Measurements from ENCODE around the gene PARD3B.
"Not testable (repeated sequence)": the region's sequence is repeated elsewhere in the genome, so short reads cannot be mapped to it uniquely, and the experiment has no call there.

The PARD3B gene

GRCh38 chr2:205217004-205217403 lies 671.7 kb downstream of the PARD3B start:
- in situ Hi-C loops (cut with MboI; ENCODE audit: low sequenced_read_pairs): no loop called here
- no peaks in the 10 kb centered on the region for H3K9me3 ChIP-seq
- DNase-seq (ENCODE audit: low spot score in 2 of 2): no peak
- no peak overlapping the region for H3K4me3 ChIP-seq
- H3K27me3 ChIP-seq (ENCODE audit: low read depth): peaks cover 11% of the 10 kb centered on the region
- H3K4me1 ChIP-seq: peaks cover 3% of the 10 kb centered on the region; the same call in 1 of the 2 replicates
- no peaks in the 10 kb centered on the region for H3K36me3 ChIP-seq (replicated peaks)

- no peak overlapping the region for H3K4me3 ChIP-seq
- H3K36me3 ChIP-seq (replicated peaks): no peaks in the 10 kb centered on the region
- no peaks in the 10 kb centered on the region for H3K9me3 ChIP-seq
- DNase-seq (ENCODE audit: low spot score in 2 of 2): no peak
- in situ Hi-C loops (cut with MboI; ENCODE audit: low sequenced_read_pairs): no loop called here
- peaks cover 2% of the 10 kb centered on the region; the same call in 1 of the 2 replicates for H3K27me3 ChIP-seq (ENCODE audit: low read depth)
- peaks cover 3% of the 10 kb centered on the region; the same call in 1 of the 2 replicates for H3K4me1 ChIP-seq
Measured at GRCh38 chr2:205218056-205218455, 672.8 kb downstream of the PARD3B start.

GRCh38 chr2:205218816-205219215 lies 673.5 kb downstream of the PARD3B start:
- H3K9me3 ChIP-seq; DNase-seq (ENCODE audit: low spot score in 2 of 2); in situ Hi-C loops (cut with MboI; ENCODE audit: low sequenced_read_pairs); H3K4me3 ChIP-seq; H3K36me3 ChIP-seq (replicated peaks); H3K4me1 ChIP-seq; H3K27me3 ChIP-seq (ENCODE audit: low read depth): not testable (repeated sequence)

- in situ Hi-C loops (cut with MboI; ENCODE audit: low sequenced_read_pairs): no loop called here
- Histone ChIP-seq H3K4me3 (no peak overlapping the region), H3K27me3 (ENCODE audit: low read depth) (0 out of 2 replicates have a peak, but pooled peaks cover 2% of the 10 kb centered on the region), H3K36me3 (replicated peaks) (no peaks in the 10 kb centered on the region), H3K4me1 (no peaks in the 10 kb centered on the region), H3K9me3 (no peaks in the 10 kb centered on the region)
- DNase-seq (ENCODE audit: low spot score in 2 of 2): no peak
Measured at GRCh38 chr2:205220559-205220958, 675.3 kb downstream of the PARD3B start.

GRCh38 chr2:205232086-205232485 lies 686.8 kb downstream of the PARD3B start:
- in situ Hi-C loops (cut with MboI; ENCODE audit: low sequenced_read_pairs): no loop called here
- DNase-seq (ENCODE audit: low spot score in 2 of 2): no peak
- no peaks in the 10 kb centered on the region for H3K36me3 ChIP-seq (replicated peaks)
- H3K9me3 ChIP-seq: no peaks in the 10 kb centered on the region; the same call in 1 of the 2 replicates
- no peaks in the 10 kb centered on the region for H3K27me3 ChIP-seq (ENCODE audit: low read depth)
- no peaks in the 10 kb centered on the region for H3K4me1 ChIP-seq
- no peak overlapping the region for H3K4me3 ChIP-seq

- Histone ChIP-seq H3K4me3 (no peak overlapping the region), H3K27me3 (ENCODE audit: low read depth) (no peaks in the 10 kb centered on the region), H3K36me3 (replicated peaks) (no peaks in the 10 kb centered on the region), H3K9me3 (no peaks in the 10 kb centered on the region), H3K4me1 (no peaks in the 10 kb centered on the region)
- in situ Hi-C loops (cut with MboI; ENCODE audit: low sequenced_read_pairs): no loop called here
- DNase-seq (ENCODE audit: low spot score in 2 of 2): no peak
Measured at GRCh38 chr2:205235434-205235833, 690.2 kb downstream of the PARD3B start.

GRCh38 chr2:205237524-205237923 lies 692.2 kb downstream of the PARD3B start:
- DNase-seq (ENCODE audit: low spot score in 2 of 2): no peak
- in situ Hi-C loops (cut with MboI; ENCODE audit: low sequenced_read_pairs): no loop called here
- Histone ChIP-seq H3K27me3 (ENCODE audit: low read depth) (no peaks in the 10 kb centered on the region), H3K4me1 (no peaks in the 10 kb centered on the region), H3K36me3 (replicated peaks) (no peaks in the 10 kb centered on the region), H3K9me3 (no peaks in the 10 kb centered on the region), H3K4me3 (no peak overlapping the region)

GRCh38 chr2:205245001-205245400 lies 699.7 kb downstream of the PARD3B start:
- Histone ChIP-seq H3K4me1 (no peaks in the 10 kb centered on the region), H3K27me3 (ENCODE audit: low read depth) (no peaks in the 10 kb centered on the region), H3K4me3 (no peak overlapping the region), H3K9me3 (no peaks in the 10 kb centered on the region), H3K36me3 (replicated peaks) (no peaks in the 10 kb centered on the region)
- DNase-seq (ENCODE audit: low spot score in 2 of 2): no peak
- in situ Hi-C loops (cut with MboI; ENCODE audit: low sequenced_read_pairs): no loop called here

GRCh38 chr2:205245652-205246051 lies 700.4 kb downstream of the PARD3B start:
- in situ Hi-C loops (cut with MboI; ENCODE audit: low sequenced_read_pairs): no loop called here
- H3K9me3 ChIP-seq: no peaks in the 10 kb centered on the region
- H3K4me1 ChIP-seq: no peaks in the 10 kb centered on the region
- H3K27me3 ChIP-seq (ENCODE audit: low read depth): no peaks in the 10 kb centered on the region
- H3K4me3 ChIP-seq: no peak overlapping the region
- H3K36me3 ChIP-seq (replicated peaks): no peaks in the 10 kb centered on the region
- DNase-seq (ENCODE audit: low spot score in 2 of 2): no peak

- no peaks in the 10 kb centered on the region for H3K4me1 ChIP-seq
- H3K36me3 ChIP-seq (replicated peaks): no peaks in the 10 kb centered on the region
- no peaks in the 10 kb centered on the region for H3K9me3 ChIP-seq
- no peaks in the 10 kb centered on the region; the same call in 1 of the 2 replicates for H3K27me3 ChIP-seq (ENCODE audit: low read depth)
- in situ Hi-C loops (cut with MboI; ENCODE audit: low sequenced_read_pairs): no loop called here
- no peak for DNase-seq (ENCODE audit: low spot score in 2 of 2)
- no peak overlapping the region for H3K4me3 ChIP-seq
Measured at GRCh38 chr2:205259121-205259520, 713.8 kb downstream of the PARD3B start.

GRCh38 chr2:205261516-205262020 lies 716.3 kb downstream of the PARD3B start:
- in situ Hi-C loops (cut with MboI; ENCODE audit: low sequenced_read_pairs): no loop called here
- Histone ChIP-seq H3K4me3 (no peak overlapping the region), H3K27me3 (ENCODE audit: low read depth) (no peaks in the 10 kb centered on the region; the same call in 1 of the 2 replicates), H3K4me1 (no peaks in the 10 kb centered on the region), H3K36me3 (replicated peaks) (no peaks in the 10 kb centered on the region), H3K9me3 (no peaks in the 10 kb centered on the region)
- DNase-seq (ENCODE audit: low spot score in 2 of 2): no peak

- Histone ChIP-seq H3K27me3 (ENCODE audit: low read depth) (no peaks in the 10 kb centered on the region; the same call in 1 of the 2 replicates), H3K4me1 (no peaks in the 10 kb centered on the region), H3K9me3 (no peaks in the 10 kb centered on the region), H3K36me3 (replicated peaks) (no peaks in the 10 kb centered on the region), H3K4me3 (no peak overlapping the region)
- in situ Hi-C loops (cut with MboI; ENCODE audit: low sequenced_read_pairs): no loop called here
- DNase-seq (ENCODE audit: low spot score in 2 of 2): no peak
Measured at GRCh38 chr2:205267323-205267722, 722.0 kb downstream of the PARD3B start.

GRCh38 chr2:205270689-205271088 lies 725.4 kb downstream of the PARD3B start:
- peak in 1 of 2 experiments; percentile 22 for DNase-seq (ENCODE audit: low spot score in 2 of 2)
- no peaks in the 10 kb centered on the region for H3K27me3 ChIP-seq (ENCODE audit: low read depth)
- H3K36me3 ChIP-seq (replicated peaks): no peaks in the 10 kb centered on the region
- no peak overlapping the region for H3K4me3 ChIP-seq
- H3K9me3 ChIP-seq: no peaks in the 10 kb centered on the region
- H3K4me1 ChIP-seq: peaks cover 4% of the 10 kb centered on the region; the same call in 1 of the 2 replicates
- in situ Hi-C loops (cut with MboI; ENCODE audit: low sequenced_read_pairs): no loop called here

GRCh38 chr2:205273148-205273547 lies 727.9 kb downstream of the PARD3B start:
- H3K4me3 ChIP-seq: no peak overlapping the region
- in situ Hi-C loops (cut with MboI; ENCODE audit: low sequenced_read_pairs): no loop called here
- H3K36me3 ChIP-seq (replicated peaks): no peaks in the 10 kb centered on the region
- H3K4me1 ChIP-seq: peaks cover 4% of the 10 kb centered on the region; the same call in 1 of the 2 replicates
- H3K9me3 ChIP-seq: no peaks in the 10 kb centered on the region
- peak; percentile 30 to 79 for DNase-seq (ENCODE audit: low spot score in 2 of 2)
- H3K27me3 ChIP-seq (ENCODE audit: low read depth): peaks cover 9% of the 10 kb centered on the region

GRCh38 chr2:205273627-205274026 lies 728.4 kb downstream of the PARD3B start:
- H3K9me3 ChIP-seq: no peaks in the 10 kb centered on the region
- no peak overlapping the region for H3K4me3 ChIP-seq
- H3K36me3 ChIP-seq (replicated peaks): no peaks in the 10 kb centered on the region
- in situ Hi-C loops (cut with MboI; ENCODE audit: low sequenced_read_pairs): no loop called here
- no peak for DNase-seq (ENCODE audit: low spot score in 2 of 2)
- H3K27me3 ChIP-seq (ENCODE audit: low read depth): peaks cover 12% of the 10 kb centered on the region
- peaks cover 4% of the 10 kb centered on the region; the same call in 1 of the 2 replicates for H3K4me1 ChIP-seq

Measured in HAP-1 (cell line).